22Rv1 (cell line): ENCODE results near the gene KCNS1.

ENCODE experiments used
- CTCF ChIP-seq: fragments of 450-650 bp; IDR thresholded peaks from 2 replicates; pipeline ENCODE4 v1.5.1; 2017; ENCODE audit warnings: mild to moderate bottlenecking
- ZFX ChIP-seq: fragments of 450-650 bp; IDR thresholded peaks from 2 replicates; pipeline ENCODE4 v1.6.1; 2017; ENCODE audit warnings: antibody characterized with exemption, borderline replicate concordance

- no peak for TF ChIP-seq CTCF
- TF ChIP-seq ZFX: no peak
These were observed 3.3 kb downstream of the KCNS1 start for GRCh38 chr20:45097485-45098102.
